Ovary (tissue), 9 donors: ENCODE results near the gene CADPS. TPM values are rescaled to one million over a fixed set of nuclear protein-coding genes. Genes with fewer than 3 reads are reported as not detected.

ENCODE experiments used
- DNase-seq, 5 donors: peaks; one replicate each; pipeline ENCODE4 v3.0.0-alpha.2; 2019 to 2020
- H3K27ac ChIP-seq, 2 donors: fragments of 200-600 bp; one replicate each; pipeline versions ENCODE4 v1.5.1 to v1.8.0; 2019 to 2022
- H3K27me3 ChIP-seq: fragments of 200-600 bp; one replicate; pipeline ENCODE4 v1.8.0; 2022
- H3K36me3 ChIP-seq: fragments of 200-600 bp; sonication (generic); one replicate; pipeline ENCODE4 v1.5.1; 2019
- H3K4me1 ChIP-seq: one replicate; pipeline ENCODE4 v1.8.1; 2013; ENCODE audit warnings: mild to moderate bottlenecking, moderate library complexity; ENCODE audit not compliant: insufficient read depth
- H3K4me3 ChIP-seq: fragments of 200-600 bp; sonication (generic); one replicate; pipeline ENCODE4 v1.5.1; 2017
- H3K9me3 ChIP-seq, 2 donors: fragments of 200-600 bp in 1 of 2; sonication (generic) in 1 of 2; one replicate each; pipeline versions ENCODE4 v1.5.1 to v1.8.1; 2013 to 2019; ENCODE audit warnings: mild to moderate bottlenecking in 1 of 2, moderate library complexity in 1 of 2
- EP300 ChIP-seq: sonication (generic); formaldehyde crosslinking; IDR thresholded peaks from one replicate; pipeline ENCODE4 v1.6.1; 2017; ENCODE audit warnings: antibody characterized with exemption
- POLR2A ChIP-seq: fragments of 450-650 bp; IDR thresholded peaks from one replicate; pipeline ENCODE4 v1.6.1; 2017; ENCODE audit warnings: antibody characterized with exemption, mild to moderate bottlenecking, moderate library complexity
- WGBS, 3 donors: extraction: QIAGEN DNeasy Blood & Tissue Kit in 1 of 3; methylation state at CpG; one replicate each; pipeline versions ENCODE4 v1.1.5 to v1.1.7; 2013 to 2017; 5-methylcytosine and 5-hydroxymethylcytosine counted together
- intact Hi-C, 4 donors: fragments of 100-400 bp; cut with DNase I; formaldehyde crosslinking; loops; one replicate each; pipeline versions ENCODE4 v1.11.0 to v1.15.1; 2022 to 2023
- polyA plus RNA-seq, 2 donors: library from polyadenylated mRNA; stranded (reverse); fragments of 200-250 nt in 1 of 2; fragments of 350-450 nt in 1 of 2; fragmentation: Illumina TruSeq in 1 of 2; extraction: RNeasy Lipid Tissue Mini Kit (QIAGEN cat#74804) in 1 of 2; gene quantifications; one replicate each; pipeline ENCODE4 v1.2.3, GENCODE V29; 2013 to 2014
- total RNA-seq, 7 donors: library from RNA; depleted of rRNA in 2 of 7; stranded (reverse); fragments of >200 nt in 2 of 7; fragmentation: NEBNext Ultra II Directional in 3 of 7; extraction: Animal tissue kit (Norgen Biotek cat#: 25700) in 3 of 7; gene quantifications; one replicate each; pipeline versions ENCODE4 v1.1.0 to v1.2.4, GENCODE V29; 2016 to 2023
- TF ChIP-seq, protein P1 (sequence below), 3 donors: fragments of 450-650 bp in 2 of 3; fragments of 200-600 bp in 1 of 3; IDR thresholded peaks; one replicate each; pipeline versions ENCODE4 v1.5.1 to v1.8.0; 2016 to 2022; ENCODE audit warnings: antibody characterized with exemption in 3 of 3, mild to moderate bottlenecking in 1 of 3
- donor health status: DM: no; HTN: no; CAD: no; lungs with moderate emphysema.
- donor health status: DM: no; HTN: no; CAD: no.
- donor health status: Bipolar disorder and iron deficiency.
- donor health status: DM: yes; HTN: yes; CAD: no.
- donor health status: DM: no; HTN: no; CAD: no.
- donor health status: DM: yes; HTN: yes; CAD: no.

The CADPS gene
- total and polyA plus RNA-seq, 9 donors: 0.90 to 6.8 (median 2.8) TPM

DNA sequence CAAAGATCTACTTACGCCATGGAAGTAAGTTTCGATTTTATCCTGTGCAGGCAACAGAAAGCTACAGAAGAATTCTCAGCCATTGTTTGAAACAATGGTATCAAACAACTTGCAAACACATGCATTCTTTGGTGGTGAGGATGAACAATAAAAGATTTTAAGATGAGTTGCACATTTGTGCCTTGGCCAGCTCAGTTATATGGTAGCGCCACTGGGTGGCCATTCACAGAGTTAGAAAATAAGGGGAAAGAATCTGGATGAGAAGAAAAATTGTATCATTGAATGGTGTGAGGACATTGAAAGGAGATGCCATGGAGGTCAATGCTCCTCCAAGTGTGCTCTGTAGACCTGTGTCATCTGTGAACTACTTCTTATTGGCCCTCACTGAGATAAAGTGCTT is 11.6 kb downstream of the CADPS start:
- no peak for DNase-seq
- TF ChIP-seq EP300: no peak
- H3K36me3 ChIP-seq: no peaks in the 10 kb centered on the region
- H3K27ac ChIP-seq: no peak overlapping the region
- H3K9me3 ChIP-seq: no peaks in the 10 kb centered on the region
- no peaks in the 10 kb centered on the region for H3K4me1 ChIP-seq
- no peak overlapping the region for H3K4me3 ChIP-seq
- WGBS, 3 donors: 91 to 96% (median 95%) methylated on average over 3 of the region's 3 CpGs
- H3K27me3 ChIP-seq: no peaks in the 10 kb centered on the region
- intact Hi-C loops: no loop called here

GRCh38 chr3:62859203-62859791 is 15.9 kb downstream of the CADPS start:
- Histone ChIP-seq H3K4me3 (no peak overlapping the region), H3K27ac (no peak overlapping the region), H3K36me3 (no peaks in the 10 kb centered on the region), H3K4me1 (no peaks in the 10 kb centered on the region), H3K27me3 (no peaks in the 10 kb centered on the region), H3K9me3 (no peaks in the 10 kb centered on the region)
- WGBS, 3 donors: 83 to 86% (median 84%) methylated on average over 5 of the region's 5 CpGs
- TF ChIP-seq POLR2A: no peak
- TF ChIP-seq EP300: no peak
- TF ChIP-seq, protein P1, sequence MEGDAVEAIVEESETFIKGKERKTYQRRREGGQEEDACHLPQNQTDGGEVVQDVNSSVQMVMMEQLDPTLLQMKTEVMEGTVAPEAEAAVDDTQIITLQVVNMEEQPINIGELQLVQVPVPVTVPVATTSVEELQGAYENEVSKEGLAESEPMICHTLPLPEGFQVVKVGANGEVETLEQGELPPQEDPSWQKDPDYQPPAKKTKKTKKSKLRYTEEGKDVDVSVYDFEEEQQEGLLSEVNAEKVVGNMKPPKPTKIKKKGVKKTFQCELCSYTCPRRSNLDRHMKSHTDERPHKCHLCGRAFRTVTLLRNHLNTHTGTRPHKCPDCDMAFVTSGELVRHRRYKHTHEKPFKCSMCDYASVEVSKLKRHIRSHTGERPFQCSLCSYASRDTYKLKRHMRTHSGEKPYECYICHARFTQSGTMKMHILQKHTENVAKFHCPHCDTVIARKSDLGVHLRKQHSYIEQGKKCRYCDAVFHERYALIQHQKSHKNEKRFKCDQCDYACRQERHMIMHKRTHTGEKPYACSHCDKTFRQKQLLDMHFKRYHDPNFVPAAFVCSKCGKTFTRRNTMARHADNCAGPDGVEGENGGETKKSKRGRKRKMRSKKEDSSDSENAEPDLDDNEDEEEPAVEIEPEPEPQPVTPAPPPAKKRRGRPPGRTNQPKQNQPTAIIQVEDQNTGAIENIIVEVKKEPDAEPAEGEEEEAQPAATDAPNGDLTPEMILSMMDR (IDR thresholded peaks at IDR 0.05): no peak
- DNase-seq: no peak
- intact Hi-C loops: no loop called here

GRCh38 chr3:62845996-62846395 is 29.2 kb downstream of the CADPS start:
- Histone ChIP-seq H3K4me3 (no peak overlapping the region), H3K27me3 (no peaks in the 10 kb centered on the region), H3K9me3 (no peaks in the 10 kb centered on the region), H3K4me1 (no peaks in the 10 kb centered on the region), H3K36me3 (no peaks in the 10 kb centered on the region), H3K27ac (no peak overlapping the region)
- WGBS, 3 donors: 48 to 64% (median 58%) methylated on average over 4 of the region's 4 CpGs
- intact Hi-C loops: no loop called here
- no peak for DNase-seq
- TF ChIP-seq POLR2A: no peak
- no peak for TF ChIP-seq EP300
- TF ChIP-seq, protein P1 (IDR thresholded peaks at IDR 0.05): no peak

GRCh38 chr3:62843508-62843907 is 31.7 kb downstream of the CADPS start:
- no peak overlapping the region for H3K27ac ChIP-seq
- TF ChIP-seq EP300 (no peak), POLR2A (no peak)
- TF ChIP-seq, protein P1 (IDR thresholded peaks at IDR 0.05): no peak
- no peaks in the 10 kb centered on the region for H3K4me1 ChIP-seq
- no peak for DNase-seq
- 20 to 38% (median 26%) methylated on average over 1 of the region's 1 CpG for WGBS, 3 donors
- no peaks in the 10 kb centered on the region for H3K27me3 ChIP-seq
- intact Hi-C loops: no loop called here
- H3K36me3 ChIP-seq: no peaks in the 10 kb centered on the region
- H3K4me3 ChIP-seq: no peak overlapping the region
- H3K9me3 ChIP-seq: no peaks in the 10 kb centered on the region

GRCh38 chr3:62839748-62840147 is 35.5 kb downstream of the CADPS start:
- intact Hi-C loops: no loop called here

More at GRCh38 chr3:62839748-62840147, 35.5 kb downstream of the CADPS start:
- H3K9me3 ChIP-seq: no peaks in the 10 kb centered on the region
- H3K36me3 ChIP-seq: no peaks in the 10 kb centered on the region
- WGBS, 3 donors: 77 to 83% (median 82%) methylated on average over 1 of the region's 1 CpG
- H3K27me3 ChIP-seq: no peaks in the 10 kb centered on the region
- H3K27ac ChIP-seq: no peak overlapping the region
- TF ChIP-seq, protein P1 (IDR thresholded peaks at IDR 0.05): no peak
- no peak for TF ChIP-seq EP300
- TF ChIP-seq POLR2A: no peak
- H3K4me3 ChIP-seq: no peak overlapping the region
- no peak for DNase-seq
- peaks cover 2% of the 10 kb centered on the region for H3K4me1 ChIP-seq
